ENCODE data around the gene SYTL2.

SYTL2 gene

GRCh38 chr11:85848006-85848405 lies 37.1 kb upstream of the SYTL2 start:
- Histone ChIP-seq H3K9ac (no peak overlapping the region), H3K36me3 (ENCODE audit: insufficient read depth) (no peaks in the 10 kb centered on the region), H2AFZ (ENCODE audit: low read depth) (no peak overlapping the region), H3K79me2 (ENCODE audit: insufficient read depth, low read depth) (no peaks in the 10 kb centered on the region), H3K27ac (no peak overlapping the region), H4K20me1 (ENCODE audit: insufficient read depth) (no peaks in the 10 kb centered on the region), H3K4me1 (ENCODE audit: low read depth, poor library complexity, severe bottlenecking) (no peaks in the 10 kb centered on the region), H3K4me2 (no peak overlapping the region), H3K27me3 (ENCODE audit: insufficient read depth, low read depth) (no peaks in the 10 kb centered on the region), H3K4me3 (IDR thresholded peaks at IDR 0.05; ENCODE audit: insufficient read depth, low read depth, low read length) (no peak overlapping the region)
- no peak for TF ChIP-seq CTCF (conservative IDR thresholded peaks at IDR 0.05; ENCODE audit: low read depth, low read length)

- Histone ChIP-seq H3K27ac (no peak overlapping the region), H3K36me3 (ENCODE audit: insufficient read depth) (no peaks in the 10 kb centered on the region)
These were observed 36.5 kb upstream of the SYTL2 start for GRCh38 chr11:85847436-85847835.

GRCh38 chr11:85845124-85845631 lies 34.2 kb upstream of the SYTL2 start:
- H3K4me2 ChIP-seq, result no peak overlapping the region
- no peaks in the 10 kb centered on the region for H3K36me3 ChIP-seq (ENCODE audit: insufficient read depth)
- H2AFZ ChIP-seq (ENCODE audit: low read depth), result no peak overlapping the region
- H4K20me1 ChIP-seq (ENCODE audit: insufficient read depth), result no peaks in the 10 kb centered on the region
- H3K79me2 ChIP-seq (ENCODE audit: insufficient read depth, low read depth), result no peaks in the 10 kb centered on the region
- TF ChIP-seq CTCF (conservative IDR thresholded peaks at IDR 0.05; ENCODE audit: low read depth, low read length), result no peak
- no peaks in the 10 kb centered on the region for H3K4me1 ChIP-seq (ENCODE audit: low read depth, poor library complexity, severe bottlenecking)
- H3K9ac ChIP-seq, result no peak overlapping the region
- H3K27ac ChIP-seq, result no peak overlapping the region
- no peaks in the 10 kb centered on the region for H3K27me3 ChIP-seq (ENCODE audit: insufficient read depth, low read depth)
- H3K4me3 ChIP-seq (IDR thresholded peaks at IDR 0.05; ENCODE audit: insufficient read depth, low read depth, low read length), result no peak overlapping the region

More at GRCh38 chr11:85847436-85847835, 36.5 kb upstream of the SYTL2 start:
- Histone ChIP-seq H4K20me1 (ENCODE audit: insufficient read depth) (no peaks in the 10 kb centered on the region), H3K9ac (no peak overlapping the region), H2AFZ (ENCODE audit: low read depth) (no peak overlapping the region), H3K4me2 (no peak overlapping the region), H3K79me2 (ENCODE audit: insufficient read depth, low read depth) (no peaks in the 10 kb centered on the region), H3K27me3 (ENCODE audit: insufficient read depth, low read depth) (no peaks in the 10 kb centered on the region), H3K4me3 (IDR thresholded peaks at IDR 0.05; ENCODE audit: insufficient read depth, low read depth, low read length) (no peak overlapping the region), H3K4me1 (ENCODE audit: low read depth, poor library complexity, severe bottlenecking) (no peaks in the 10 kb centered on the region)
- TF ChIP-seq CTCF (conservative IDR thresholded peaks at IDR 0.05; ENCODE audit: low read depth, low read length), result no peak

GRCh38 chr11:85844439-85845123 lies 33.6 kb upstream of the SYTL2 start:
- H3K27ac ChIP-seq, result no peak overlapping the region
- no peak overlapping the region for H2AFZ ChIP-seq (ENCODE audit: low read depth)
- H3K4me3 ChIP-seq (IDR thresholded peaks at IDR 0.05; ENCODE audit: insufficient read depth, low read depth, low read length), result no peak overlapping the region
- H3K79me2 ChIP-seq (ENCODE audit: insufficient read depth, low read depth), result no peaks in the 10 kb centered on the region
- no peaks in the 10 kb centered on the region for H4K20me1 ChIP-seq (ENCODE audit: insufficient read depth)
- TF ChIP-seq CTCF (conservative IDR thresholded peaks at IDR 0.05; ENCODE audit: low read depth, low read length), result no peak
- H3K4me1 ChIP-seq (ENCODE audit: low read depth, poor library complexity, severe bottlenecking), result no peaks in the 10 kb centered on the region
- no peaks in the 10 kb centered on the region for H3K27me3 ChIP-seq (ENCODE audit: insufficient read depth, low read depth)
- H3K9ac ChIP-seq, result no peak overlapping the region
- H3K36me3 ChIP-seq (ENCODE audit: insufficient read depth), result no peaks in the 10 kb centered on the region
- no peak overlapping the region for H3K4me2 ChIP-seq
